Suprapubic skin (tissue), 3 donors: Measurements from ENCODE around the gene PFKM.

Experiments
- POLR2A ChIP-seq, 2 donors: fragments of 450-650 bp; IDR thresholded peaks; one replicate each; pipeline ENCODE4 v1.6.1; 2017; ENCODE audit warnings: antibody characterized with exemption in 2 of 2, mild to moderate bottlenecking in 2 of 2, moderate library complexity in 2 of 2
- TF ChIP-seq, protein P1 (sequence below), 2 donors: fragments of 200-600 bp in 1 of 2; fragments of 450-650 bp in 1 of 2; sonication (generic) in 1 of 2; IDR thresholded peaks; one replicate each; pipeline ENCODE4 v1.5.1; 2016 to 2019; ENCODE audit warnings: antibody characterized with exemption in 2 of 2, mild to moderate bottlenecking in 1 of 2, moderate library complexity in 1 of 2

DNA sequence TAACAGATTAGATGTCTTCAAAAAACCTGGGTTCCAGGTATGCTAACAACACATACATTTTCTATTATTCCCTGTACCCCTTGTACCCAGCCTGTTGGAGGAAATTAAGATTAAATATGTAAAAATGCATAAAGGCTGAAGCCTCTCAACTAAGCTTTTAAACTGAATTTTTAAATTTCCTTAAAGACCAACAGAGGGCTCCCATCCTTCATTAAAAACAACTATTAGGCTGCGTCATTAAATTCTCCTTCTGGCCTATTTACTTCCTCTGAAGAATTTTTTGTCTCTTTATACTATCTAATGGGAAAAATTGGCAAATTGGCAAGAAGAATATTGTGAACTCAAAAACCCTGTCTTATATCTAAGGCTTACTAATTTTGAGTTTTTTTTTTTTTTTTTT lies 35.1 kb upstream of the PFKM start:
- no peak for TF ChIP-seq POLR2A (IDR thresholded peaks at IDR 0.05)
- TF ChIP-seq, protein P1, sequence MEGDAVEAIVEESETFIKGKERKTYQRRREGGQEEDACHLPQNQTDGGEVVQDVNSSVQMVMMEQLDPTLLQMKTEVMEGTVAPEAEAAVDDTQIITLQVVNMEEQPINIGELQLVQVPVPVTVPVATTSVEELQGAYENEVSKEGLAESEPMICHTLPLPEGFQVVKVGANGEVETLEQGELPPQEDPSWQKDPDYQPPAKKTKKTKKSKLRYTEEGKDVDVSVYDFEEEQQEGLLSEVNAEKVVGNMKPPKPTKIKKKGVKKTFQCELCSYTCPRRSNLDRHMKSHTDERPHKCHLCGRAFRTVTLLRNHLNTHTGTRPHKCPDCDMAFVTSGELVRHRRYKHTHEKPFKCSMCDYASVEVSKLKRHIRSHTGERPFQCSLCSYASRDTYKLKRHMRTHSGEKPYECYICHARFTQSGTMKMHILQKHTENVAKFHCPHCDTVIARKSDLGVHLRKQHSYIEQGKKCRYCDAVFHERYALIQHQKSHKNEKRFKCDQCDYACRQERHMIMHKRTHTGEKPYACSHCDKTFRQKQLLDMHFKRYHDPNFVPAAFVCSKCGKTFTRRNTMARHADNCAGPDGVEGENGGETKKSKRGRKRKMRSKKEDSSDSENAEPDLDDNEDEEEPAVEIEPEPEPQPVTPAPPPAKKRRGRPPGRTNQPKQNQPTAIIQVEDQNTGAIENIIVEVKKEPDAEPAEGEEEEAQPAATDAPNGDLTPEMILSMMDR (IDR thresholded peaks at IDR 0.05): no peak
